ENCODE results near the gene PCYT1A. TPM values are rescaled to one million over a fixed set of nuclear protein-coding genes. Genes with fewer than 3 reads are reported as not detected.
"Not testable (repeated sequence)": the region's sequence is repeated elsewhere in the genome, so short reads cannot be mapped to it uniquely, and the experiment has no call there.

The PCYT1A gene
- total RNA-seq, 2 experiments from 2014 or later: 41.8 to 47.1 TPM

- CTCF ChIA-PET: interaction anchor here (2.0 kb wide), 1 partner anchor 117 kb away, joined by 10 read pairs; no protein-coding TSS in a partner anchor
- Mint-ChIP-seq H3K9me3 (ENCODE audit: low read depth) (no peaks in the 10 kb centered on the region), H3K4me1 (peaks cover 32% of the 10 kb centered on the region), H3K27ac (no peak overlapping the region), H3K27me3 (no peaks in the 10 kb centered on the region), H3K4me3 (no peak overlapping the region), H3K36me3 (ENCODE audit: low read depth) (no peaks in the 10 kb centered on the region)
- intact Hi-C loops (cut with DNase I, micrococcal nuclease): no loop called here
- no peak for ATAC-seq
- DNase-seq: no peak
- POLR2A ChIA-PET: no interaction called here
Observed at GRCh38 chr3:196189566-196190347, 97.8 kb downstream of the PCYT1A start.

DNA sequence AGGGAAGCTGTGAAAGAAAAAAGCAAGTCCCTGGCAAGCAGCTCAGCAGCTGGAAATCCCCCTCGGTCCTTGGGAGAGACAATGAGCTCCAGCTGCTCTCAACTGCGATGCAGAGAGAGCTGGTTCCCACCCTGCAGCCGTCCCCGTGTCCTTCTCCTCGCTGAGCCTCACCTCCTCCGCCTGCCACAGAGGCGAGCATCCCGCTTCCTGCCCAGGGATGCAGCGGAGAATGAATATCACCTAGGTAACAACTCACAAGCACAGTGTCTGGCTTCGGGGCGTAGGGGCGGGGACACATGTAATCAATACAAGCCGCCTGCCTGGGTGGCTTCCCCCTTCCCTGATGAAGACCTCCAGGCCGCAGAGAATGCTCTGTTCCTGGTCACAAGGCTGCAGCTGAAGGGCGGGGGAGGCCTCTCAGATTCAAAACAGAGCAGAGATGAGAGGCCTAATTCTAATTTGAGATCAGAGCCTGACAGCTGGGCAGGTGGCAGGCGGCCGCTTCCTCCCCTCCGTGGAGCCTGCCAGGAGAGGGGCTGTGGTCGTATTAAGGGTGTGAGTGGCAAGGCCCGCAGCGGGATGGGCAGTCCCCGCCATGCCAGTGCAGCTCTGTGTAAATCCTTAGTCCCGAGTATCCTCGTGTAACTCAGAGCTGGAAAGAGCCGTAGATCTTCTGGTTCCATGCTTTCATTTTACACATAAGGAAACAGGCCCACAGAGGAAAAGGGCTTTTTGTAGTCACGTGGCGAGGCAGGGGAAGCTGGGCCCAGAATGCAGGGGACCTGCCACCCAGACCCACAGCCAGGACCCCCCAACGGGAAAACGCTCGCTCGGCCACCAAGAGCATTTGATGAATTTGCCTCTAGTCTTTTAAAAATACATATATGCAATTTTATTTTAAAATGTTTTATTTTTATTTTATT lies 100.6 kb downstream of the PCYT1A start:
- ATAC-seq: peak; percentile 4
- H3K27me3 Mint-ChIP-seq: no peaks in the 10 kb centered on the region
- H3K4me3 Mint-ChIP-seq: peak overlapping the region; percentile 36
- peak; percentile 41 for DNase-seq
- intact Hi-C loops (cut with DNase I, micrococcal nuclease): no loop called here
- ChIA-PET CTCF (interaction anchor here (0.5 to 3.7 kb wide), 11 partner anchors 8 to 1740 kb away, joined by 3 to 30 read pairs (median 4); no protein-coding TSS in a partner anchor), POLR2A (interaction anchor here (0.6 kb wide), 2 partner anchors 29 to 44 kb away, joined by 3 to 6 read pairs; no protein-coding TSS in a partner anchor)
- peaks cover 34% of the 10 kb centered on the region for H3K4me1 Mint-ChIP-seq
- no peaks in the 10 kb centered on the region for H3K36me3 Mint-ChIP-seq (ENCODE audit: low read depth)
- no peaks in the 10 kb centered on the region for H3K9me3 Mint-ChIP-seq (ENCODE audit: low read depth)
- H3K27ac Mint-ChIP-seq: peak overlapping the region; percentile 73

- Mint-ChIP-seq H3K27ac (no peak overlapping the region), H3K4me1 (peaks cover 48% of the 10 kb centered on the region), H3K9me3 (ENCODE audit: low read depth) (no peaks in the 10 kb centered on the region), H3K4me3 (no peak overlapping the region), H3K36me3 (ENCODE audit: low read depth) (no peaks in the 10 kb centered on the region), H3K27me3 (no peaks in the 10 kb centered on the region)
- ATAC-seq (no peak), DNase-seq (no peak)
- ChIA-PET CTCF (no interaction called here), POLR2A (no interaction called here)
- intact Hi-C loops (cut with DNase I, micrococcal nuclease): loop anchor here in 1 of 2 experiments (5.0 kb wide), 1 partner anchor 73 kb away; no protein-coding TSS in a partner anchor
Observed at GRCh38 chr3:196184881-196185280, 102.6 kb downstream of the PCYT1A start.

DNA sequence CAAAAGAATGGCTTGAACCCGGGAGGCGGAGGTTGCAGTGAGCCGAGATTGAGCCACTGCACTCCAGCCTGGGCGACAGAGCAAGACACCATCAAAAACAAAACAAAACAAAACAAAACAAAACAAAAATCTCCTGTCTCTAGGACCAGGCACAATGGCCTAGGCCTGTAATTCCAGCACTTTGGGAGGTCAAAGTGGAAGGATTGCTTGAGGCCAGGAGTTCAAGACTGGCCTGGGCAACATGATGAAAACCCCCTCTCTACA lies 103.4 kb downstream of the PCYT1A start:
- not testable (repeated sequence) for H3K27ac Mint-ChIP-seq

DNA sequence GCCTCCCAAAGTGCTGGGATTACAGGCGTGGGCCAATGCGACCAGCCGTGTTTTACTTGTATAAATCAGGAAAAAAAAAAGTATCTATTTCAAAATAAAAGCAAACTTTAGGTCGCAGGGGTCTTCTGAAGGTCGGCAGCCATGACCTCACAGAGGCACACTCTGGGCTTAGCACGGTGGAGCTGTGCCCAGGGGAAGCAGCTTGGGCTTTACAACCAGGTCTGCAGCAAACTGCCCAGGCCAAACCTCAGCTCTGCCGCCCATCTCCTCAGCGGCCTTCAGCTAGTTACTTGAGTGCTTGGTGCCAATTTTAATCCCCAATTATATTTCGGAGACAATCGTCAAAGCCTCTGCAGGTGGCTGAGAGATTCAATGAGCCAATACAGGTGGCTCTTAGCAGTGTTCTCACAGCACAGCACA lies 106.4 kb downstream of the PCYT1A start:
- POLR2A ChIA-PET: interaction anchor here (0.9 kb wide), 1 partner anchor 103 kb away, joined by 3 read pairs; no protein-coding TSS in a partner anchor
- H3K4me1 Mint-ChIP-seq: peaks cover 54% of the 10 kb centered on the region
- no peak overlapping the region for H3K4me3 Mint-ChIP-seq
- CTCF ChIA-PET: interaction anchor here (0.6 to 1.4 kb wide), 4 partner anchors 103 to 131 kb away, joined by 3 to 4 read pairs (median 3); no protein-coding TSS in a partner anchor
- no peaks in the 10 kb centered on the region for H3K27me3 Mint-ChIP-seq
- DNase-seq (no peak), ATAC-seq (no peak)
- H3K36me3 Mint-ChIP-seq (ENCODE audit: low read depth): no peaks in the 10 kb centered on the region
- H3K9me3 Mint-ChIP-seq (ENCODE audit: low read depth): no peaks in the 10 kb centered on the region
- intact Hi-C loops (cut with DNase I, micrococcal nuclease): loop anchor here in 1 of 2 experiments (5.0 kb wide), 1 partner anchor 69 kb away; no protein-coding TSS in a partner anchor
- H3K27ac Mint-ChIP-seq: peak overlapping the region; percentile 95

More for the DNA sequence above, 103.4 kb downstream of the PCYT1A start:
- CTCF ChIA-PET: interaction anchor here (0.6 to 1.0 kb wide), 2 partner anchors 8 to 110 kb away, joined by 3 to 4 read pairs; no protein-coding TSS in a partner anchor
- DNase-seq; H3K9me3 Mint-ChIP-seq (ENCODE audit: low read depth); H3K27me3 Mint-ChIP-seq; POLR2A ChIA-PET; H3K36me3 Mint-ChIP-seq (ENCODE audit: low read depth); H3K4me3 Mint-ChIP-seq; ATAC-seq: not testable (repeated sequence)
- H3K4me1 Mint-ChIP-seq: peaks cover 56% of the 10 kb centered on the region
- intact Hi-C loops (cut with DNase I, micrococcal nuclease): loop anchor here in 1 of 2 experiments (5.0 kb wide), 1 partner anchor 72 kb away; no protein-coding TSS in a partner anchor

GRCh38 chr3:196180346-196180745 lies 107.2 kb downstream of the PCYT1A start:
- no peaks in the 10 kb centered on the region for H3K9me3 Mint-ChIP-seq (ENCODE audit: low read depth)
- POLR2A ChIA-PET: interaction anchor here (0.9 kb wide), 1 partner anchor 102 kb away, joined by 3 read pairs; no protein-coding TSS in a partner anchor
- intact Hi-C loops (cut with DNase I, micrococcal nuclease): loop anchor here in 1 of 2 experiments (5.0 kb wide), 1 partner anchor 68 kb away; no protein-coding TSS in a partner anchor

More at GRCh38 chr3:196180346-196180745, 107.2 kb downstream of the PCYT1A start:
- Mint-ChIP-seq H3K4me3 (peak overlapping the region; percentile 37), H3K27ac (peak overlapping the region; percentile 95), H3K36me3 (ENCODE audit: low read depth) (no peaks in the 10 kb centered on the region), H3K4me1 (peaks cover 54% of the 10 kb centered on the region), H3K27me3 (no peaks in the 10 kb centered on the region)
- DNase-seq (no peak), ATAC-seq (no peak)
- CTCF ChIA-PET: interaction anchor here (0.5 to 1.6 kb wide), 5 partner anchors 14 to 789 kb away, joined by 3 to 5 read pairs (median 4); no protein-coding TSS in a partner anchor

Other genes starting within 250 kb of the PCYT1A start
- gene TFRC, start 205.6 kb downstream of the PCYT1A start, total RNA-seq: 100 to 1,000 TPM; 373 to 520 TPM
- not detected for gene ZDHHC19, start 76.3 kb downstream of the PCYT1A start, total RNA-seq
- not detected for gene SLC51A, start 71.2 kb downstream of the PCYT1A start, total RNA-seq
- gene DYNLT2B, start 30.5 kb upstream of the PCYT1A start, total RNA-seq: 10 to 100 TPM in 1 of 2 experiments, 1 to 10 TPM in 1; 7.3 to 16.3 TPM
- gene TM4SF19, start 50.7 kb upstream of the PCYT1A start, total RNA-seq: not detected
- gene UBXN7, start 144.7 kb upstream of the PCYT1A start, total RNA-seq: 100 to 1,000 TPM in 1 of 2 experiments, 10 to 100 TPM in 1; 67.2 to 102 TPM
- gene RNF168, start 216.0 kb upstream of the PCYT1A start, total RNA-seq: 10 to 100 TPM; 20.8 to 21.8 TPM
- gene SMCO1, start 227.6 kb upstream of the PCYT1A start, total RNA-seq: not detected